Tibial nerve (tissue), 4 donors: ENCODE results near the gene MTSS2. TPM values are rescaled to one million over a fixed set of nuclear protein-coding genes. Genes with fewer than 3 reads are reported as not detected.

Experiments
- DNase-seq, 2 donors: peaks; one replicate each; pipeline ENCODE4 v3.0.0-alpha.2; 2019; ENCODE audit warnings: low spot score in 2 of 2
- H3K27ac ChIP-seq, 4 donors: fragments of 200-600 bp; sonication (generic) in 3 of 4; one replicate each; pipeline ENCODE4 v1.5.1; 2017 to 2019; ENCODE audit warnings: mild to moderate bottlenecking in 1 of 4
- H3K27me3 ChIP-seq, 2 donors: fragments of 200-600 bp; sonication (generic) in 1 of 2; one replicate each; pipeline versions ENCODE4 v1.5.1 to v1.6.0; 2017 to 2019
- H3K36me3 ChIP-seq, 3 donors: fragments of 200-600 bp; sonication (generic); one replicate each; pipeline ENCODE4 v1.5.1; 2018 to 2019
- H3K4me1 ChIP-seq, 4 donors: fragments of 200-600 bp; sonication (generic) in 3 of 4; one replicate each; pipeline ENCODE4 v1.5.1; 2017 to 2019
- H3K4me3 ChIP-seq, 4 donors: fragments of 200-600 bp; sonication (generic) in 3 of 4; one replicate each; pipeline ENCODE4 v1.5.1; 2017 to 2019; ENCODE audit warnings: mild to moderate bottlenecking in 1 of 4, moderate library complexity in 1 of 4
- H3K9me3 ChIP-seq, 4 donors: fragments of 200-600 bp; sonication (generic) in 3 of 4; one replicate each; pipeline ENCODE4 v1.5.1; 2017 to 2019
- CTCF ChIP-seq, 5 experiments: fragments of 200-600 bp in 3 of 5; fragments of 450-650 bp in 2 of 5; sonication (generic) in 3 of 5; IDR thresholded peaks; one replicate each; pipeline ENCODE4 v1.5.1; 2016 to 2019; ENCODE audit warnings: antibody characterized with exemption in 5 of 5, mild to moderate bottlenecking in 3 of 5, moderate library complexity in 2 of 5
- EP300 ChIP-seq, 2 donors: sonication (generic); formaldehyde crosslinking; IDR thresholded peaks; one replicate each; pipeline ENCODE4 v1.6.1; 2017; ENCODE audit warnings: antibody characterized with exemption in 2 of 2, mild to moderate bottlenecking in 1 of 2
- POLR2A ChIP-seq, 2 donors: fragments of 450-650 bp; IDR thresholded peaks; one replicate each; pipeline ENCODE4 v1.6.1; 2017; ENCODE audit warnings: antibody characterized with exemption in 2 of 2, mild to moderate bottlenecking in 2 of 2, moderate library complexity in 2 of 2
- WGBS, 2 donors: methylation state at CpG; one replicate each; pipeline ENCODE4 v1.1.5; 2018; 5-methylcytosine and 5-hydroxymethylcytosine counted together
- total RNA-seq, 4 donors: library from RNA; depleted of rRNA; stranded (reverse); fragments of >200 nt; gene quantifications; one replicate each; pipeline ENCODE4 v1.1.0, GENCODE V29; 2016

Gene MTSS2
- total RNA-seq, 4 donors from 2014 or later: 24.1 to 40.6 (median 35.4) TPM

DNA sequence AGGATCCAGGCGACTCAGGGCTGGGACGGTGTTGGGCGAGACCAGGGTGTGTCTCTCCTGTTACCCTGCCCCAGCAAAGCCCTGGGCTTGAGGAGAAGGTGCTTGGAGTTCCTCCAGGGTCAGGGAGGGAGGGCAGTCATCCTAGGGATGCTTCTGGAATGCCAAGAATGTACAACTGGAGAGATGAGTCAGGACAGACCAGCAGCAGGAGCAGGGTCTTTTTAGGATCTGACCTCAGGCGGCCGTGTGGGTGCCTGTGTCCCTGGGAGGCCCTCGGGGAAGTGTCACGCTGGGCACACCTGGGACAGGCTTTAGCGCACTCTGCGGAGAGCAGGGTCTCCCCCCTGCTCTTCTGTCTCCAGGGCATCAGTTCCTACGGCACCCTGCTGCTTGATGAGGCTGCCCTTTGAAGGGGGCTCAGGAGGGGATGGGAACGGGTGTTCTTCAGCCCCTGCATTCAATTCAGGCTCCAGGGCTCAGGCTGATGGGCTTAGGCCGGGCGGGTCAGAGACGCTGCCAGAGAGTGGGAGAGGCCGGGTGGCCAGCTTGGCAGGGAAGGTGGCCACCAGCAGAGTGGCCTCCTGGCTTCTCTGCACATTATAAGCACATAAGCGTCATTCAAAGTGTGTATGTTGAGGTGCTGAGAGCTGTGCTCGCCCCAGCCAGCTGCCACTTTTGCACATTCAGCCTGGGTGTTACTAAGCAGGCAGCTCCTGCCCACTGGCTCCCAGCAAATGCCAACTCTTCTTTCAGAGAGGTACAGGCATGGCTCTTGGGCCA lies 8.4 kb upstream of the MTSS2 start:
- Histone ChIP-seq H3K27ac (peak overlapping the region; percentile 81 to 97 (median 91)), H3K4me1 (peaks cover 13 to 97% (median 71%) of the 10 kb centered on the region in 4 donors), H3K9me3 (no peaks in the 10 kb centered on the region), H3K27me3 (no peaks in the 10 kb centered on the region), H3K36me3 (peaks cover 0 to 3% (median 0%) of the 10 kb centered on the region in 3 donors), H3K4me3 (no peak overlapping the region)
- WGBS, 2 donors: 72 to 77% methylated on average over 10 to 11 of the region's 17 CpGs
- TF ChIP-seq CTCF (IDR thresholded peaks at IDR 0.05) (no peak), POLR2A (IDR thresholded peaks at IDR 0.05) (no peak), EP300 (IDR thresholded peaks at IDR 0.05) (no peak)
- no peak for DNase-seq

GRCh38 chr16:70692873-70693671 lies 7.2 kb upstream of the MTSS2 start:
- H3K4me3 ChIP-seq: no peak overlapping the region
- H3K36me3 ChIP-seq: peaks cover 0 to 3% (median 0%) of the 10 kb centered on the region in 3 donors
- 57 to 70% methylated on average over 24 to 28 of the region's 29 CpGs for WGBS, 2 donors
- H3K27ac ChIP-seq: peak overlapping the region; percentile 81 to 97 (median 91)
- DNase-seq: no peak
- H3K4me1 ChIP-seq: peaks cover 13 to 100% (median 82%) of the 10 kb centered on the region in 4 donors
- H3K27me3 ChIP-seq: no peaks in the 10 kb centered on the region
- no peaks in the 10 kb centered on the region for H3K9me3 ChIP-seq
- no peak for TF ChIP-seq CTCF (IDR thresholded peaks at IDR 0.05)
- TF ChIP-seq POLR2A (IDR thresholded peaks at IDR 0.05): no peak
- TF ChIP-seq EP300 (IDR thresholded peaks at IDR 0.05): no peak

- 28 to 36% methylated on average over 3 to 9 of the region's 14 CpGs for WGBS, 2 donors
- Histone ChIP-seq H3K36me3 (peaks cover 0 to 3% (median 0%) of the 10 kb centered on the region in 3 donors), H3K4me3 (no peak overlapping the region), H3K9me3 (no peaks in the 10 kb centered on the region), H3K27me3 (no peaks in the 10 kb centered on the region), H3K4me1 (peaks cover 9 to 100% (median 82%) of the 10 kb centered on the region in 4 donors), H3K27ac (peak overlapping the region; percentile 81 to 97 (median 91))
- no peak for TF ChIP-seq POLR2A (IDR thresholded peaks at IDR 0.05)
- TF ChIP-seq EP300 (IDR thresholded peaks at IDR 0.05): peak in 1 of 2 donors; percentile 10
- no peak for TF ChIP-seq CTCF (IDR thresholded peaks at IDR 0.05)
- no peak for DNase-seq
These were observed 6.4 kb upstream of the MTSS2 start for GRCh38 chr16:70692130-70692872.

GRCh38 chr16:70691223-70692129 lies 5.6 kb upstream of the MTSS2 start:
- no peaks in the 10 kb centered on the region for H3K27me3 ChIP-seq
- DNase-seq: peak; percentile 70 to 74
- TF ChIP-seq CTCF (IDR thresholded peaks at IDR 0.05): no peak
- peak; percentile 20 to 24 for TF ChIP-seq POLR2A (IDR thresholded peaks at IDR 0.05)
- peak in 1 of 2 donors; percentile 89 for TF ChIP-seq EP300 (IDR thresholded peaks at IDR 0.05)
- H3K9me3 ChIP-seq: no peaks in the 10 kb centered on the region
- WGBS, 2 donors: 43 to 56% methylated on average over 25 to 26 of the region's 26 CpGs
- peaks cover 9 to 100% (median 83%) of the 10 kb centered on the region in 4 donors for H3K4me1 ChIP-seq
- peak overlapping the region; percentile 81 to 97 (median 91) for H3K27ac ChIP-seq
- peaks cover 0 to 3% (median 0%) of the 10 kb centered on the region in 3 donors for H3K36me3 ChIP-seq
- no peak overlapping the region for H3K4me3 ChIP-seq
